Esophagus squamous epithelium (tissue), 5 donors: ENCODE measurements around the gene DAND5. TPM values are rescaled to one million over a fixed set of nuclear protein-coding genes. Genes with fewer than 3 reads are reported as not detected.

Experiments
- DNase-seq: peaks from one replicate; lab custom pipeline; 2025; lab: John Stamatoyannopoulos, UW
- H3K27ac ChIP-seq, 4 donors: fragments of 200-600 bp; sonication (generic); one replicate each; pipeline ENCODE4 v1.5.1; 2016 to 2019; ENCODE audit warnings: mild to moderate bottlenecking in 1 of 4
- H3K27me3 ChIP-seq, 4 donors: fragments of 200-600 bp; sonication (generic); 1 replicate in 3 of 4; 2 replicates in 1 of 4; pipeline versions ENCODE4 v1.5.1 to v1.6.0; 2017 to 2021; ENCODE audit warnings: antibody characterized with exemption in 1 of 4
- H3K36me3 ChIP-seq, 3 donors: fragments of 200-600 bp; sonication (generic); one replicate each; pipeline ENCODE4 v1.5.1; 2016 to 2019
- H3K4me1 ChIP-seq, 3 donors: fragments of 200-600 bp; sonication (generic); one replicate each; pipeline ENCODE4 v1.5.1; 2017 to 2019
- H3K4me3 ChIP-seq, 4 donors: fragments of 200-600 bp; sonication (generic); 1 replicate in 3 of 4; 2 replicates in 1 of 4; pipeline ENCODE4 v1.5.1; 2016 to 2019; ENCODE audit warnings: mild to moderate bottlenecking in 2 of 4, moderate library complexity in 1 of 4
- H3K9me3 ChIP-seq, 3 donors: fragments of 200-600 bp; sonication (generic); one replicate each; pipeline ENCODE4 v1.5.1; 2016 to 2019
- CTCF ChIP-seq, 6 experiments: fragments of 450-650 bp in 4 of 6; fragments of 200-600 bp in 2 of 6; sonication (generic) in 2 of 6; IDR thresholded peaks; one replicate each; pipeline ENCODE4 v1.5.1; 2016 to 2019; ENCODE audit warnings: antibody characterized with exemption in 6 of 6, mild to moderate bottlenecking in 4 of 6, moderate library complexity in 4 of 6
- POLR2A ChIP-seq, 4 donors: fragments of 450-650 bp; IDR thresholded peaks; one replicate each; pipeline ENCODE4 v1.6.1; 2017; ENCODE audit warnings: antibody characterized with exemption in 4 of 4, mild to moderate bottlenecking in 4 of 4, moderate library complexity in 3 of 4
- WGBS, 2 donors: methylation state at CpG; one replicate each; pipeline ENCODE4 v1.1.5; 2018; 5-methylcytosine and 5-hydroxymethylcytosine counted together
- intact Hi-C: fragments of 100-400 bp; cut with DNase I; formaldehyde crosslinking; loops from one replicate; pipeline ENCODE4 v1.15.0; 2022
- small RNA-seq, 4 donors: library from RNA; depleted of rRNA; stranded (forward); fragments of <200 nt; gene quantifications; one replicate each; pipeline ENCODE3, GENCODE V24; 2016
- total RNA-seq, 4 donors: library from RNA; depleted of rRNA; stranded (reverse); fragments of >200 nt; gene quantifications; one replicate each; pipeline ENCODE4 v1.1.0, GENCODE V29; 2016
- donor health status: DM: yes; HTN: yes; CAD: no.

The DAND5 gene
- total RNA-seq, 4 donors from 2014 or later = not detected

DNA sequence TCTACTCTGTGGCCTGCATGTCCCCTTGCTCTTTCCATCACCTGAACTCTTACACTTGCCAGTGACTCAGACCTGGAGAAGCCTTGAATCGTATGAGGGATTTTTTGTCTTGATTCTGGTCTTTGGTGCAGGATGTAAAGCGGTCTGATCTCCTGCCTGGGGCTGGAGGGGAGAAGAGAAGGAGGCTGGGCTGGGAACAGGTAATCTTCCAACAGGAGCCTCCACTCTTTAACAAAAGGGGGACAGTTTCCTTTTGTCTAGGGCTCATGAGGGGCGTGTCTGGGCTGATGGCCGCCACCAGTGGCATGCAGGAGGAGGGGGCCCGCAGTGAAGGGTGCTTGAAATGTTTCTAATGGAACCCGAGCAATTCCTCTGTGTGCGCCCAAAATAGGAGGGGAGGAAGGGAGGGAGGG lies 50.6 kb downstream of the DAND5 start:
- H3K9me3 ChIP-seq = no peaks in the 10 kb centered on the region
- peak overlapping the region; percentile 91 to 98 (median 94) for H3K27ac ChIP-seq
- H3K4me1 ChIP-seq = peaks cover 42 to 100% (median 67%) of the 10 kb centered on the region in 3 donors
- no peaks in the 10 kb centered on the region for H3K27me3 ChIP-seq
- 21 to 38% methylated on average over 4 to 7 of the region's 7 CpGs for WGBS, 2 donors
- DNase-seq = no peak
- H3K4me3 ChIP-seq = no peak overlapping the region
- no peaks in the 10 kb centered on the region for H3K36me3 ChIP-seq
- TF ChIP-seq CTCF (IDR thresholded peaks at IDR 0.05) (no peak), POLR2A (IDR thresholded peaks at IDR 0.05) (no peak)
- intact Hi-C loops = no loop called here

GRCh38 chr19:13022111-13022858 lies 52.9 kb downstream of the DAND5 start:
- Histone ChIP-seq H3K4me3 (peak overlapping the region; percentile 8 to 59 (median 50)), H3K4me1 (peaks cover 42 to 100% (median 72%) of the 10 kb centered on the region in 3 donors)
- no peak for TF ChIP-seq CTCF (IDR thresholded peaks at IDR 0.05)

GRCh38 chr19:13022859-13023636 lies 53.7 kb downstream of the DAND5 start:
- Histone ChIP-seq H3K9me3 (no peaks in the 10 kb centered on the region), H3K27me3 (no peaks in the 10 kb centered on the region), H3K27ac (peak overlapping the region; percentile 91 to 98 (median 94)), H3K4me1 (peaks cover 42 to 100% (median 72%) of the 10 kb centered on the region in 3 donors), H3K36me3 (no peaks in the 10 kb centered on the region), H3K4me3 (peak overlapping the region; percentile 30 to 59 (median 50))
- no peak for DNase-seq
- intact Hi-C loops = no loop called here
- WGBS, 2 donors = 2 to 14% methylated on average over 30 of the region's 30 CpGs
- TF ChIP-seq CTCF (IDR thresholded peaks at IDR 0.05) (peak in 3 of 6 experiments; percentile 15 to 37 (median 23)), POLR2A (IDR thresholded peaks at IDR 0.05) (peak in 1 of 4 donors; percentile 30)

More at GRCh38 chr19:13022111-13022858, 52.9 kb downstream of the DAND5 start:
- no peak for DNase-seq
- intact Hi-C loops = no loop called here
- Histone ChIP-seq H3K36me3 (no peaks in the 10 kb centered on the region), H3K9me3 (no peaks in the 10 kb centered on the region), H3K27me3 (no peaks in the 10 kb centered on the region), H3K27ac (peak overlapping the region; percentile 91 to 98 (median 94))
- 9 to 30% methylated on average over 13 to 22 of the region's 22 CpGs for WGBS, 2 donors

- peak overlapping the region; percentile 30 to 59 (median 50) for H3K4me3 ChIP-seq
These were observed 54.3 kb downstream of the DAND5 start for GRCh38 chr19:13023656-13024055.

More at GRCh38 chr19:13023656-13024055, 54.3 kb downstream of the DAND5 start:
- no peaks in the 10 kb centered on the region for H3K27me3 ChIP-seq
- H3K27ac ChIP-seq = peak overlapping the region; percentile 91 to 98 (median 94)
- TF ChIP-seq POLR2A (IDR thresholded peaks at IDR 0.05) (no peak), CTCF (IDR thresholded peaks at IDR 0.05) (no peak)
- H3K36me3 ChIP-seq = no peaks in the 10 kb centered on the region
- intact Hi-C loops = no loop called here
- WGBS, 2 donors = 0 to 7% methylated on average over 7 of the region's 8 CpGs
- H3K4me1 ChIP-seq = peaks cover 47 to 100% (median 71%) of the 10 kb centered on the region in 3 donors
- H3K9me3 ChIP-seq = no peaks in the 10 kb centered on the region
- no peak for DNase-seq

Small RNA genes within 50 kb of the gene (small RNA-seq; reads per million reads assigned to genes)
- gene MIR5695 (0 to 0.21 (median 0.07) reads per million in 4 donors), gene MIR6515 (0.15 to 0.95 (median 0.40) reads per million in 4 donors)

Other genes starting within 250 kb of the DAND5 start
- 10 to 100 TPM; 25.5 to 57.8 (median 43.5) TPM for gene TNPO2, start 245.6 kb upstream of the DAND5 start, total RNA-seq
- gene TRIR, start 234.9 kb upstream of the DAND5 start, total RNA-seq = 100 to 1,000 TPM; 258 to 302 (median 280) TPM
- 10 to 100 TPM; 36.8 to 69.9 (median 51.2) TPM for gene GET3, start 232.1 kb upstream of the DAND5 start, total RNA-seq
- gene BEST2, start 217.8 kb upstream of the DAND5 start, total RNA-seq = 1 to 10 TPM in 1 of 4 donors, under 1 TPM in 1, not detected in 2; 0.27 to 1.3 TPM
- 10 to 100 TPM; 41.4 to 76.5 (median 61.6) TPM for gene HOOK2, start 194.0 kb upstream of the DAND5 start, total RNA-seq
- gene JUNB, start 178.1 kb upstream of the DAND5 start, total RNA-seq = 100 to 1,000 TPM; 260 to 945 (median 388) TPM
- gene PRDX2, start 167.8 kb upstream of the DAND5 start, total RNA-seq = 100 to 1,000 TPM; 211 to 436 (median 345) TPM
- gene THSD8, start 167.5 kb upstream of the DAND5 start, total RNA-seq = not detected
- gene RNASEH2A, start 163.0 kb upstream of the DAND5 start, total RNA-seq = 10 to 100 TPM in 3 of 4 donors, 1 to 10 TPM in 1; 7.1 to 19.2 (median 14.9) TPM
- gene RTBDN, start 135.0 kb upstream of the DAND5 start, total RNA-seq = not detected
- under 1 TPM in 1 of 4 donors, not detected in 3; 0.42 TPM for gene MAST1, start 131.1 kb upstream of the DAND5 start, total RNA-seq
- gene DNASE2, start 88.1 kb upstream of the DAND5 start, total RNA-seq = 10 to 100 TPM; 12.3 to 27.9 (median 20.4) TPM
- gene KLF1, start 82.4 kb upstream of the DAND5 start, total RNA-seq = not detected
- 10 to 100 TPM; 20.9 to 44.1 (median 34.9) TPM for gene GCDH, start 78.4 kb upstream of the DAND5 start, total RNA-seq
- 1 to 10 TPM in 1 of 4 donors, not detected in 3; 2.2 TPM for gene SYCE2, start 50.3 kb upstream of the DAND5 start, total RNA-seq
- 10 to 100 TPM; 47.7 to 53.8 (median 51.0) TPM for gene FARSA, start 35.9 kb upstream of the DAND5 start, total RNA-seq
- gene CALR, start 31.0 kb upstream of the DAND5 start, total RNA-seq = 100 to 1,000 TPM; 262 to 577 (median 513) TPM
- 10 to 100 TPM; 67.7 to 87.4 (median 82.4) TPM for gene RAD23A, start 23.7 kb upstream of the DAND5 start, total RNA-seq
- 10 to 100 TPM; 34.4 to 59.7 (median 44.9) TPM for gene GADD45GIP1, start 12.4 kb upstream of the DAND5 start, total RNA-seq
- 10 to 100 TPM; 32.3 to 81.2 (median 51.6) TPM for gene NFIX, start 25.9 kb downstream of the DAND5 start, total RNA-seq
- gene LYL1, start 133.3 kb downstream of the DAND5 start, total RNA-seq = 10 to 100 TPM in 1 of 4 donors, 1 to 10 TPM in 3; 2.1 to 13.0 (median 3.9) TPM
- gene TRMT1, start 147.2 kb downstream of the DAND5 start, total RNA-seq = 10 to 100 TPM; 19.4 to 42.5 (median 29.0) TPM
- 10 to 100 TPM; 26.7 to 45.5 (median 37.1) TPM for gene NACC1, start 148.7 kb downstream of the DAND5 start, total RNA-seq
- gene STX10, start 180.8 kb downstream of the DAND5 start, total RNA-seq = 10 to 100 TPM; 50.3 to 80.4 (median 69.3) TPM
- gene IER2, start 180.8 kb downstream of the DAND5 start, total RNA-seq = 100 to 1,000 TPM in 1 of 4 donors, 10 to 100 TPM in 3; 46.5 to 118 (median 76.9) TPM